Measurements from ENCODE around the gene NUP205. TPM values are rescaled to one million over a fixed set of nuclear protein-coding genes. Genes with fewer than 3 reads are reported as not detected.

Gene NUP205
- total RNA-seq, 1 experiment from 2014 or later: 148 TPM

- Histone ChIP-seq H3K4me3 (ENCODE audit: low read depth, low read length, poor library complexity, severe bottlenecking) (no peak overlapping the region), H3K4me1 (ENCODE audit: insufficient read depth, low read length, poor library complexity, severe bottlenecking) (no peaks in the 10 kb centered on the region), H3K36me3 (ENCODE audit: insufficient read depth, low read length, poor library complexity, severe bottlenecking) (peaks cover 58% of the 10 kb centered on the region), H3K27me3 (replicated peaks; ENCODE audit: insufficient read depth, low read depth, low read length, poor library complexity) (no peaks in the 10 kb centered on the region), H3K9me3 (ENCODE audit: low read depth, low read length, poor library complexity, severe bottlenecking) (no peaks in the 10 kb centered on the region), H3K27ac (ENCODE audit: low read depth, low read length, poor library complexity, severe bottlenecking) (peak overlapping the region; percentile 25)
- ChIA-PET POLR2A (ENCODE audit: low non-redundant PET) (no interaction called here), CTCF (no interaction called here)
- TF ChIP-seq EZH2 (IDR thresholded peaks at IDR 0.05; ENCODE audit: borderline replicate concordance, low read depth, low read length, poor library complexity, severe bottlenecking): no peak
- TF ChIP-seq CTCF (conservative IDR thresholded peaks at IDR 0.05; ENCODE audit: low read depth, low read length): no peak
- no peak for DNase-seq (ENCODE audit: low spot score)
- intact Hi-C loops (cut with micrococcal nuclease; ENCODE audit: unreplicated experiment): no loop called here
- no TSS peak for BruUV-seq (replicated peaks)
Observed at GRCh38 chr7:135648235-135648634, 90.5 kb downstream of the NUP205 start.

GRCh38 chr7:135650831-135651573 is 93.3 kb downstream of the NUP205 start:
- no peak overlapping the region for H3K27ac ChIP-seq (ENCODE audit: low read depth, low read length, poor library complexity, severe bottlenecking)
- no peak for TF ChIP-seq CTCF (conservative IDR thresholded peaks at IDR 0.05; ENCODE audit: low read depth, low read length)
- TF ChIP-seq EZH2 (IDR thresholded peaks at IDR 0.05; ENCODE audit: borderline replicate concordance, low read depth, low read length, poor library complexity, severe bottlenecking): no peak

GRCh38 chr7:135653340-135654080 is 95.8 kb downstream of the NUP205 start:
- Histone ChIP-seq H3K4me3 (ENCODE audit: low read depth, low read length, poor library complexity, severe bottlenecking) (no peak overlapping the region), H3K27ac (ENCODE audit: low read depth, low read length, poor library complexity, severe bottlenecking) (no peak overlapping the region), H3K4me1 (ENCODE audit: insufficient read depth, low read length, poor library complexity, severe bottlenecking) (no peaks in the 10 kb centered on the region), H3K27me3 (replicated peaks; ENCODE audit: insufficient read depth, low read depth, low read length, poor library complexity) (no peaks in the 10 kb centered on the region), H3K36me3 (ENCODE audit: insufficient read depth, low read length, poor library complexity, severe bottlenecking) (peaks cover 10% of the 10 kb centered on the region), H3K9me3 (ENCODE audit: low read depth, low read length, poor library complexity, severe bottlenecking) (no peaks in the 10 kb centered on the region)
- no TSS peak for BruUV-seq (replicated peaks)
- POLR2A ChIA-PET (ENCODE audit: low non-redundant PET): no interaction called here
- TF ChIP-seq EZH2 (IDR thresholded peaks at IDR 0.05; ENCODE audit: borderline replicate concordance, low read depth, low read length, poor library complexity, severe bottlenecking) (no peak), CTCF (conservative IDR thresholded peaks at IDR 0.05; ENCODE audit: low read depth, low read length) (no peak)
- intact Hi-C loops (cut with micrococcal nuclease; ENCODE audit: unreplicated experiment): no loop called here
- DNase-seq (ENCODE audit: low spot score): no peak
- CTCF ChIA-PET: no interaction called here

More at GRCh38 chr7:135650831-135651573, 93.3 kb downstream of the NUP205 start:
- Histone ChIP-seq H3K27me3 (replicated peaks; ENCODE audit: insufficient read depth, low read depth, low read length, poor library complexity) (no peaks in the 10 kb centered on the region), H3K36me3 (ENCODE audit: insufficient read depth, low read length, poor library complexity, severe bottlenecking) (peaks cover 33% of the 10 kb centered on the region), H3K9me3 (ENCODE audit: low read depth, low read length, poor library complexity, severe bottlenecking) (no peaks in the 10 kb centered on the region), H3K4me1 (ENCODE audit: insufficient read depth, low read length, poor library complexity, severe bottlenecking) (no peaks in the 10 kb centered on the region), H3K4me3 (ENCODE audit: low read depth, low read length, poor library complexity, severe bottlenecking) (no peak overlapping the region)
- intact Hi-C loops (cut with micrococcal nuclease; ENCODE audit: unreplicated experiment): no loop called here
- BruUV-seq (replicated peaks): no TSS peak
- ChIA-PET CTCF (interaction anchor here (0.5 kb wide), 1 partner anchor 12 kb away, joined by 4 read pairs; the partner anchor contains the start of gene STMP1), POLR2A (ENCODE audit: low non-redundant PET) (no interaction called here)
- DNase-seq (ENCODE audit: low spot score): no peak
